ENCODE data around the gene PTRH2. TPM values are rescaled to one million over a fixed set of nuclear protein-coding genes. Genes with fewer than 3 reads are reported as not detected.

The PTRH2 gene
- total RNA-seq, 1 donor from 2014 or later: 29.9 TPM

GRCh38 chr17:59734226-59734625, 27.0 kb upstream of the PTRH2 start:
- Mint-ChIP-seq H3K9me3 (no peaks in the 10 kb centered on the region), H3K27me3 (no peaks in the 10 kb centered on the region), H3K36me3 (ENCODE audit: low read depth) (peaks cover 37% of the 10 kb centered on the region), H3K27ac (no peak overlapping the region), H3K4me3 (no peak overlapping the region), H3K4me1 (no peaks in the 10 kb centered on the region)
- ChIA-PET POLR2A (no interaction called here), CTCF (interaction anchor here (1.1 kb wide), 1 partner anchor 12 kb away, joined by 3 read pairs; no protein-coding TSS in a partner anchor)
- TF ChIP-seq, protein P1, sequence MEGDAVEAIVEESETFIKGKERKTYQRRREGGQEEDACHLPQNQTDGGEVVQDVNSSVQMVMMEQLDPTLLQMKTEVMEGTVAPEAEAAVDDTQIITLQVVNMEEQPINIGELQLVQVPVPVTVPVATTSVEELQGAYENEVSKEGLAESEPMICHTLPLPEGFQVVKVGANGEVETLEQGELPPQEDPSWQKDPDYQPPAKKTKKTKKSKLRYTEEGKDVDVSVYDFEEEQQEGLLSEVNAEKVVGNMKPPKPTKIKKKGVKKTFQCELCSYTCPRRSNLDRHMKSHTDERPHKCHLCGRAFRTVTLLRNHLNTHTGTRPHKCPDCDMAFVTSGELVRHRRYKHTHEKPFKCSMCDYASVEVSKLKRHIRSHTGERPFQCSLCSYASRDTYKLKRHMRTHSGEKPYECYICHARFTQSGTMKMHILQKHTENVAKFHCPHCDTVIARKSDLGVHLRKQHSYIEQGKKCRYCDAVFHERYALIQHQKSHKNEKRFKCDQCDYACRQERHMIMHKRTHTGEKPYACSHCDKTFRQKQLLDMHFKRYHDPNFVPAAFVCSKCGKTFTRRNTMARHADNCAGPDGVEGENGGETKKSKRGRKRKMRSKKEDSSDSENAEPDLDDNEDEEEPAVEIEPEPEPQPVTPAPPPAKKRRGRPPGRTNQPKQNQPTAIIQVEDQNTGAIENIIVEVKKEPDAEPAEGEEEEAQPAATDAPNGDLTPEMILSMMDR (IDR thresholded peaks at IDR 0.05): no peak
- intact Hi-C loops (cut with micrococcal nuclease): no loop called here
- ATAC-seq (ENCODE audit: low read depth) (no peak), DNase-seq (no peak)

DNA sequence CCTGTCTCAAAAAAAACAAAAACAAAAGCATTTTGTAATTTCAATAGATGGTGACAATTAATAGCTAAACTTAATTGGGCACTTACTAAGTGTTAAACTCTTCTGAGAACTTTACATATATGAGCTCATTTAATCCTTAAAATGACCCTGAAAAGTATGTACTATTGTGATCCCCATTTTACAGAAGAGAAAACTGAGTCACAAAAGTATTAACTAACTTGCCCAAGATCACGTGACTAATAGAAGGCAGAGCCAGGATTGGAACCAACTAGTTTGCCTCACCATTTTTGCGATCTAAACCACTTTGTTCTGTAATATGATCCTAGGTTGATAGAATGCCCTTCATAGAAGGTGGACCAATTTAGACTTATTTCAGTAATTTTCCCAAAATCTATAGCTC, 26.5 kb upstream of the PTRH2 start:
- POLR2A ChIA-PET: no interaction called here
- ATAC-seq (ENCODE audit: low read depth) (no peak), DNase-seq (no peak)
- CTCF ChIA-PET: interaction anchor here (1.1 kb wide), 1 partner anchor 13 kb away, joined by 3 read pairs; no protein-coding TSS in a partner anchor
- Mint-ChIP-seq H3K9me3 (no peaks in the 10 kb centered on the region), H3K27me3 (no peaks in the 10 kb centered on the region), H3K4me3 (no peak overlapping the region), H3K36me3 (ENCODE audit: low read depth) (peaks cover 37% of the 10 kb centered on the region), H3K4me1 (no peaks in the 10 kb centered on the region), H3K27ac (no peak overlapping the region)
- intact Hi-C loops (cut with micrococcal nuclease): no loop called here
- TF ChIP-seq, protein P1 (IDR thresholded peaks at IDR 0.05): no peak

GRCh38 chr17:59730268-59730834, 23.1 kb upstream of the PTRH2 start:
- H3K4me1 Mint-ChIP-seq: no peaks in the 10 kb centered on the region
- POLR2A ChIA-PET: no interaction called here
- no peak overlapping the region for H3K4me3 Mint-ChIP-seq
- no peak overlapping the region for H3K27ac Mint-ChIP-seq
- DNase-seq: no peak
- intact Hi-C loops (cut with micrococcal nuclease): no loop called here
- TF ChIP-seq, protein P1 (IDR thresholded peaks at IDR 0.05): no peak
- no peak for ATAC-seq (ENCODE audit: low read depth)
- H3K9me3 Mint-ChIP-seq: no peaks in the 10 kb centered on the region
- H3K36me3 Mint-ChIP-seq (ENCODE audit: low read depth): peaks cover 18% of the 10 kb centered on the region
- CTCF ChIA-PET: no interaction called here
- no peaks in the 10 kb centered on the region for H3K27me3 Mint-ChIP-seq

- ChIA-PET POLR2A (no interaction called here), CTCF (no interaction called here)
- Mint-ChIP-seq H3K9me3 (no peaks in the 10 kb centered on the region), H3K27me3 (no peaks in the 10 kb centered on the region), H3K27ac (no peak overlapping the region), H3K4me1 (peaks cover 2% of the 10 kb centered on the region), H3K4me3 (no peak overlapping the region), H3K36me3 (ENCODE audit: low read depth) (peaks cover 14% of the 10 kb centered on the region)
- intact Hi-C loops (cut with micrococcal nuclease): no loop called here
- no peak for ATAC-seq (ENCODE audit: low read depth)
- TF ChIP-seq, protein P1 (IDR thresholded peaks at IDR 0.05): no peak
- no peak for DNase-seq
Observed at GRCh38 chr17:59727817-59728533, 20.7 kb upstream of the PTRH2 start.

DNA sequence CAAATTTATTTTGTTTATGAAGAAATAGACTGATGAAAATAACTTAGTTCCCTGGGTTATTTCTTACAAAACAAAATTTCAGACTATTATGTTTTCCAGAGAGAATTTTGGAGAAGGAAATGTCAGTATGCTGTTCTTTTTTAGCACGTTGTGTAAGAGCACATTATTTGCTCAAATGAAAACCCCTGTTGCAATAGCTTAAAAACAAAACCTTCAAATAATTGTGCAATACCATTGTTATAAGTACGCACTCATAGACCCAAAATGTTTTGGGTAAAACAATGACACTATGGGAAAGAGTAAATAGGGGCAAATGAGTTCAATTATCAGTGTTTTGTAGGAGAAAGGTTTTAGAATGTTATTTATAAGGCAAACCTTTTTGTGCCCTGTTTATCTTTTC, 18.5 kb upstream of the PTRH2 start:
- H3K9me3 Mint-ChIP-seq: no peaks in the 10 kb centered on the region
- no peak overlapping the region for H3K4me3 Mint-ChIP-seq
- no peak for ATAC-seq (ENCODE audit: low read depth)
- DNase-seq: no peak
- intact Hi-C loops (cut with micrococcal nuclease): no loop called here
- POLR2A ChIA-PET: interaction anchor here (0.6 kb wide), 1 partner anchor 437 kb away, joined by 6 read pairs; no protein-coding TSS in a partner anchor
- H3K36me3 Mint-ChIP-seq (ENCODE audit: low read depth): peaks cover 7% of the 10 kb centered on the region
- TF ChIP-seq, protein P1 (IDR thresholded peaks at IDR 0.05): no peak
- no peak overlapping the region for H3K27ac Mint-ChIP-seq
- H3K27me3 Mint-ChIP-seq: no peaks in the 10 kb centered on the region
- CTCF ChIA-PET: no interaction called here
- peaks cover 2% of the 10 kb centered on the region for H3K4me1 Mint-ChIP-seq
